ENCODE measurements around the gene GNE. TPM values are rescaled to one million over a fixed set of nuclear protein-coding genes. Genes with fewer than 3 reads are reported as not detected.

The GNE gene
- total RNA-seq, 1 donor from 2014 or later, result 25.2 TPM

DNA sequence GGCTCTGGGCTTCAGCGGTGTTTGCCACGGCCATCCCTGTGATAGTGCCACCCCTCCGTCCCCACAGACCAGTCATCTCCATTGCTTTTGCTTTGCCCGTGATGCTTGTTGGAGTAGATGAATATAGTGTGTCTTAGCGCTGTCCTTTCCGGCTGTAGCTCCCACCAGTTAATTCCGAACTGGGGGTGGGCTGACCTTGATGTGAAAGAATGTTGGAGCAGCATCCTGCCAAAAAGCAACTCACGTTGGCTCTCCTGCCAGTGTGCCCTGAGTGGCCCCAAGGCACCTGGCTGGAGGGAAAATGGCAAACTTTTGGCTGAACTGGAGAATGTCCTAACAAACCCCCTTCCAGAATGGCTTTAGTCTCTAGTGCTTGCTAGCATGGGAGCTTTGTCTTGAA lies 47.5 kb downstream of the GNE start:
- no peaks in the 10 kb centered on the region for H3K9me3 Mint-ChIP-seq
- Histone ChIP-seq H3K27me3 (no peaks in the 10 kb centered on the region), H3K27ac (peak overlapping the region; percentile 1), H3K4me2 (no peak overlapping the region), H2AFZ (replicated peaks) (no peak overlapping the region), H3F3A (ENCODE audit: low read depth) (peaks cover 6% of the 10 kb centered on the region), H3K36me3 (no peaks in the 10 kb centered on the region), H3K4me3 (no peak overlapping the region), H3K79me2 (ENCODE audit: low read depth) (peaks cover 38% of the 10 kb centered on the region), H3K4me1 (peaks cover 3% of the 10 kb centered on the region), H4K20me1 (ENCODE audit: low read depth) (peaks cover 83% of the 10 kb centered on the region), H3K9me3 (ENCODE audit: low read depth) (no peaks in the 10 kb centered on the region), H3K9ac (no peak overlapping the region)
- peaks cover 30% of the 10 kb centered on the region for H3K36me3 Mint-ChIP-seq
- H3K27ac Mint-ChIP-seq, result peak overlapping the region; percentile 57
- peaks cover 5% of the 10 kb centered on the region for H3K27me3 Mint-ChIP-seq (ENCODE audit: insufficient read depth, low read depth)
- H3K4me3 Mint-ChIP-seq, result no peak overlapping the region
- H3K4me1 Mint-ChIP-seq, result peaks cover 23% of the 10 kb centered on the region
- no peak for DNase-seq (ENCODE audit: low spot score)
- TF ChIP-seq EZH2phosphoT487 (IDR thresholded peaks at IDR 0.05), result no peak

DNA sequence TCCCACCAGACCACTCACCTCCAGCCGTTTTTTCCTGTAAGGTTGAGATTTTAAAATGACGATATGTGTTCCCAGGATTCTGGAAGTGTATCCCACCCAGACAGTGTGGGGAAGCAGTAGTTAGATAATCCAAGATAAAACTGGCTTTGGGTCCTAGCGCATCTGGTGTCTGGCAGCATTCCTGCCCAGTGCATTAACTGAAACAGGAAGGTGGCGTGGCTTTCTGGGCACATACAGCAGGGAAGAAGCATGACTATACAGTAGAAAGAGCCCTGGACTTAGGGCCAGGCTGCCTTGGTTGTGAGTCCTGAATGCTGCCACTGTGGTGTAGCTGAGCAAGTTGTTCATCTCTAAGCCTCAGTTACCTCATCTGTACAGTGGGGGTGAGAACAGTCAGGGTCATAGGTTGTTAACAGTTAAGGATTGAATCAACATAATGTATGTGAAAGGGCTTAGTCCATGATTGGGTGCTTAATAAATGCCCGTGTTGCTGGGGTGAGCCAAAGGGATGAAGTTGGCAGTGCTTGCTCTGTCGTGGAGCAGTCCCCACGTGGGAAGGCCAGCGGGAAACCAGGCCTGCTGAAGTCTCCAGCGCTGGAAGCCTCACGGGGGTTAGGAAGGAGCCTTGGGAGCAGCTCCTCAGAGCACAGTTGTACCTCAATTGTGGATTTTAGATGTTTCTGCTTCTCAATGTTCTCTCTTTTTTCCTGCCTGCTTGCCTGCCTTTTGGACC lies 49.6 kb downstream of the GNE start:
- Mint-ChIP-seq H3K27me3 (ENCODE audit: insufficient read depth, low read depth) (peaks cover 5% of the 10 kb centered on the region), H3K4me3 (no peak overlapping the region), H3K4me1 (peaks cover 23% of the 10 kb centered on the region), H3K36me3 (peaks cover 37% of the 10 kb centered on the region), H3K27ac (no peak overlapping the region), H3K9me3 (no peaks in the 10 kb centered on the region)
- H2AFZ ChIP-seq (replicated peaks), result no peak overlapping the region
- no peak for DNase-seq (ENCODE audit: low spot score)
- no peak overlapping the region for H3K27ac ChIP-seq
- H3K9ac ChIP-seq, result no peak overlapping the region
- peaks cover 2% of the 10 kb centered on the region for H3K36me3 ChIP-seq
- H3K27me3 ChIP-seq, result no peaks in the 10 kb centered on the region
- peaks cover 74% of the 10 kb centered on the region for H4K20me1 ChIP-seq (ENCODE audit: low read depth)
- H3K4me3 ChIP-seq, result no peak overlapping the region
- H3K79me2 ChIP-seq (ENCODE audit: low read depth), result peaks cover 34% of the 10 kb centered on the region
- peaks cover 6% of the 10 kb centered on the region for H3F3A ChIP-seq (ENCODE audit: low read depth)
- peaks cover 3% of the 10 kb centered on the region for H3K4me1 ChIP-seq
- no peaks in the 10 kb centered on the region for H3K9me3 ChIP-seq (ENCODE audit: low read depth)
- H3K4me2 ChIP-seq, result no peak overlapping the region
- TF ChIP-seq CTCF (IDR thresholded peaks at IDR 0.05) (no peak), EZH2phosphoT487 (IDR thresholded peaks at IDR 0.05) (no peak), EZH2 (IDR thresholded peaks at IDR 0.05) (no peak)

- no peak overlapping the region for H3K9ac ChIP-seq
- Mint-ChIP-seq H3K36me3 (peaks cover 40% of the 10 kb centered on the region), H3K27me3 (ENCODE audit: insufficient read depth, low read depth) (peaks cover 5% of the 10 kb centered on the region), H3K4me3 (no peak overlapping the region), H3K9me3 (no peaks in the 10 kb centered on the region), H3K27ac (peak overlapping the region; percentile 5), H3K4me1 (peaks cover 19% of the 10 kb centered on the region)
- H3K79me2 ChIP-seq (ENCODE audit: low read depth), result peaks cover 34% of the 10 kb centered on the region
- no peaks in the 10 kb centered on the region for H3K4me1 ChIP-seq
- no peaks in the 10 kb centered on the region for H3K27me3 ChIP-seq
- H3K9me3 ChIP-seq (ENCODE audit: low read depth), result no peaks in the 10 kb centered on the region
- TF ChIP-seq EZH2phosphoT487 (IDR thresholded peaks at IDR 0.05), result no peak
- no peak for TF ChIP-seq EZH2 (IDR thresholded peaks at IDR 0.05)
- no peak for TF ChIP-seq CTCF (IDR thresholded peaks at IDR 0.05)
- H3F3A ChIP-seq (ENCODE audit: low read depth), result no peaks in the 10 kb centered on the region
- H3K4me3 ChIP-seq, result no peak overlapping the region
- H3K4me2 ChIP-seq, result no peak overlapping the region
- no peak overlapping the region for H2AFZ ChIP-seq (replicated peaks)
- no peak overlapping the region for H3K27ac ChIP-seq
- peaks cover 2% of the 10 kb centered on the region for H3K36me3 ChIP-seq
- no peak for DNase-seq (ENCODE audit: low spot score)
- H4K20me1 ChIP-seq (ENCODE audit: low read depth), result peaks cover 63% of the 10 kb centered on the region
These were observed 50.7 kb downstream of the GNE start for GRCh38 chr9:36207546-36208012.

DNA sequence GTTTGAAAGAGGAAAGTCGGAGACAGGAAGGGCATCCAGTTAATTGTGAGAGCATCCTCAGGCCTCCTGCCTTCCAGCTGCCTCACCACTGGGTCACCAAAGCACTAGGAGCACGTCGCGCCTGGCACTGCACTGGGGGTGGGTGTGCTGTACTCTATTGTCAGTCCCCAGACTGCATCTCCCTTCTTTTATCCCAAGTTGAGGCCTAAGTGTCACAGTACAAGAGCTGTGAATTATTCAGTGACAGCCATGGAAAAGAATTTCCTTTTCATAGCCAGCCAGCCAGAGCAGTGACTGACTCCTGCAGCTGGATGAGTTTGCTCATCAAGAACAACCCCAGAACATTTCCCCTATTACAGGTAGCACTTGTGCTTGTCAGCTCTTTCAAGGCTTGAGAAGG lies 51.2 kb downstream of the GNE start:
- DNase-seq (ENCODE audit: low spot score), result no peak
- peaks cover 19% of the 10 kb centered on the region for H3K4me1 Mint-ChIP-seq
- H3K79me2 ChIP-seq (ENCODE audit: low read depth), result peaks cover 34% of the 10 kb centered on the region
- H3K36me3 Mint-ChIP-seq, result peaks cover 43% of the 10 kb centered on the region
- no peak overlapping the region for H3K4me2 ChIP-seq
- peaks cover 58% of the 10 kb centered on the region for H4K20me1 ChIP-seq (ENCODE audit: low read depth)
- H3K4me1 ChIP-seq, result no peaks in the 10 kb centered on the region
- no peak overlapping the region for H3K4me3 ChIP-seq
- H3K27me3 ChIP-seq, result no peaks in the 10 kb centered on the region
- no peaks in the 10 kb centered on the region for H3F3A ChIP-seq (ENCODE audit: low read depth)
- H3K27ac Mint-ChIP-seq, result peak overlapping the region; percentile 69
- TF ChIP-seq EZH2phosphoT487 (IDR thresholded peaks at IDR 0.05) (no peak), EZH2 (IDR thresholded peaks at IDR 0.05) (no peak), CTCF (IDR thresholded peaks at IDR 0.05) (no peak)
- H3K4me3 Mint-ChIP-seq, result no peak overlapping the region
- no peak overlapping the region for H3K27ac ChIP-seq
- no peak overlapping the region for H3K9ac ChIP-seq
- no peaks in the 10 kb centered on the region for H3K9me3 ChIP-seq (ENCODE audit: low read depth)
- no peak overlapping the region for H2AFZ ChIP-seq (replicated peaks)
- H3K27me3 Mint-ChIP-seq (ENCODE audit: insufficient read depth, low read depth), result peaks cover 5% of the 10 kb centered on the region
- H3K36me3 ChIP-seq, result peaks cover 2% of the 10 kb centered on the region
- H3K9me3 Mint-ChIP-seq, result no peaks in the 10 kb centered on the region

All from neural progenitor cell (in vitro differentiated cells).